Measurements from ENCODE around the gene SPATA33. TPM values are rescaled to one million over a fixed set of nuclear protein-coding genes. Genes with fewer than 3 reads are reported as not detected.
"Not testable (repeated sequence)": the region's sequence is repeated elsewhere in the genome, so short reads cannot be mapped to it uniquely, and the experiment has no call there.

SPATA33 gene
- total RNA-seq, 2 experiments from 2014 or later = 6.3 to 7.1 TPM

GRCh38 chr16:89629827-89630610, 27.6 kb upstream of the SPATA33 start:
- Mint-ChIP-seq H3K27me3 (no peaks in the 10 kb centered on the region), H3K36me3 (ENCODE audit: low read depth) (no peaks in the 10 kb centered on the region), H3K9me3 (no peaks in the 10 kb centered on the region), H3K27ac (no peak overlapping the region), H3K4me3 (no peak overlapping the region), H3K4me1 (ENCODE audit: low read depth) (no peaks in the 10 kb centered on the region)
- ATAC-seq = no peak
- ChIA-PET POLR2A (interaction anchor here (0.6 kb wide), 1 partner anchor 794 kb away, joined by 4 read pairs; no protein-coding TSS in a partner anchor), CTCF (no interaction called here)
- DNase-seq = no peak
- TF ChIP-seq CTCF (IDR thresholded peaks at IDR 0.05) = no peak
- intact Hi-C loops (cut with micrococcal nuclease) = no loop called here

- intact Hi-C loops (cut with micrococcal nuclease) = no loop called here
- ATAC-seq = no peak
- no peak for TF ChIP-seq CTCF (IDR thresholded peaks at IDR 0.05)
- no peaks in the 10 kb centered on the region for H3K9me3 Mint-ChIP-seq
- DNase-seq = no peak
- peaks cover 4% of the 10 kb centered on the region for H3K27me3 Mint-ChIP-seq
- H3K4me3 Mint-ChIP-seq = no peak overlapping the region
- no peaks in the 10 kb centered on the region for H3K36me3 Mint-ChIP-seq (ENCODE audit: low read depth)
- no peak overlapping the region for H3K27ac Mint-ChIP-seq
- H3K4me1 Mint-ChIP-seq (ENCODE audit: low read depth) = no peaks in the 10 kb centered on the region
- POLR2A ChIA-PET = interaction anchor here (1.5 kb wide), 1 partner anchor 68 kb away, joined by 4 read pairs; no protein-coding TSS in a partner anchor
- CTCF ChIA-PET = interaction anchor here (1.8 kb wide), 1 partner anchor 8 kb away, joined by 6 read pairs; no protein-coding TSS in a partner anchor
Observed at GRCh38 chr16:89633064-89633631, 24.5 kb upstream of the SPATA33 start.

- H3K9me3 Mint-ChIP-seq; intact Hi-C loops (cut with micrococcal nuclease); H3K27me3 Mint-ChIP-seq; H3K4me1 Mint-ChIP-seq (ENCODE audit: low read depth); POLR2A ChIA-PET; ATAC-seq; CTCF ChIA-PET; H3K4me3 Mint-ChIP-seq; H3K36me3 Mint-ChIP-seq (ENCODE audit: low read depth); H3K27ac Mint-ChIP-seq; DNase-seq: not testable (repeated sequence)
Observed at GRCh38 chr16:89634463-89635385, 22.9 kb upstream of the SPATA33 start.

GRCh38 chr16:89636663-89637062, 21.0 kb upstream of the SPATA33 start:
- ATAC-seq (no peak), DNase-seq (no peak)
- H3K36me3 Mint-ChIP-seq (ENCODE audit: low read depth) = no peaks in the 10 kb centered on the region
- CTCF ChIA-PET = no interaction called here
- no peak overlapping the region for H3K4me3 Mint-ChIP-seq
- POLR2A ChIA-PET = no interaction called here
- H3K27me3 Mint-ChIP-seq = peaks cover 4% of the 10 kb centered on the region
- TF ChIP-seq CTCF (IDR thresholded peaks at IDR 0.05) = no peak
- H3K27ac Mint-ChIP-seq = no peak overlapping the region
- H3K4me1 Mint-ChIP-seq (ENCODE audit: low read depth) = peaks cover 10% of the 10 kb centered on the region
- intact Hi-C loops (cut with micrococcal nuclease) = no loop called here
- no peaks in the 10 kb centered on the region for H3K9me3 Mint-ChIP-seq

- no peak overlapping the region for H3K27ac Mint-ChIP-seq
- POLR2A ChIA-PET = no interaction called here
- no peak overlapping the region for H3K4me3 Mint-ChIP-seq
- peaks cover 4% of the 10 kb centered on the region for H3K27me3 Mint-ChIP-seq
- intact Hi-C loops (cut with micrococcal nuclease) = no loop called here
- no peak for TF ChIP-seq CTCF (IDR thresholded peaks at IDR 0.05)
- H3K36me3 Mint-ChIP-seq (ENCODE audit: low read depth) = no peaks in the 10 kb centered on the region
- CTCF ChIA-PET = no interaction called here
- ATAC-seq (no peak), DNase-seq (no peak)
- H3K4me1 Mint-ChIP-seq (ENCODE audit: low read depth) = peaks cover 10% of the 10 kb centered on the region
- H3K9me3 Mint-ChIP-seq = no peaks in the 10 kb centered on the region
Observed at GRCh38 chr16:89637379-89637778, 20.3 kb upstream of the SPATA33 start.

Data from activated CD8-positive, alpha-beta T cell treated with anti-CD3 and anti-CD28 coated beads for 36 hours (primary cell).